Upper lobe of left lung (tissue), 6 donors: Measurements from ENCODE around the gene NSMCE4A. TPM values are rescaled to one million over a fixed set of nuclear protein-coding genes. Genes with fewer than 3 reads are reported as not detected.

ENCODE experiments used
- ATAC-seq, 2 donors: fragments of 200-7000 bp; cut with Tn5 transposase; one replicate each; pipeline ENCODE4 v1.9.1; 2022; ENCODE audit warnings: mild to moderate bottlenecking in 2 of 2, moderate library complexity in 2 of 2; ENCODE audit not compliant: low FRiP score in 2 of 2
- DNase-seq, 2 donors: peaks; one replicate each; pipeline ENCODE4 v3.0.0-alpha.2; 2019 to 2020
- H3K27ac ChIP-seq, 4 donors: fragments of 200-600 bp; sonication (generic); one replicate each; pipeline ENCODE4 v1.5.1; 2016 to 2019
- H3K27me3 ChIP-seq, 4 donors: fragments of 200-600 bp; sonication (generic); one replicate each; pipeline ENCODE4 v1.5.1; 2017 to 2019
- H3K36me3 ChIP-seq, 4 donors: fragments of 200-600 bp; sonication (generic); one replicate each; pipeline ENCODE4 v1.5.1; 2016 to 2019
- H3K4me1 ChIP-seq, 4 donors: fragments of 200-600 bp; sonication (generic); one replicate each; pipeline ENCODE4 v1.5.1; 2018 to 2019
- H3K4me3 ChIP-seq, 4 donors: fragments of 200-600 bp; sonication (generic); one replicate each; pipeline ENCODE4 v1.5.1; 2017 to 2019; ENCODE audit warnings: mild to moderate bottlenecking in 2 of 4, moderate library complexity in 1 of 4
- H3K9me3 ChIP-seq, 4 donors: fragments of 200-600 bp; sonication (generic); one replicate each; pipeline ENCODE4 v1.5.1; 2018 to 2019
- EP300 ChIP-seq, 4 donors: sonication (generic); formaldehyde crosslinking; IDR thresholded peaks; one replicate each; pipeline ENCODE4 v1.5.1; 2017; ENCODE audit warnings: antibody characterized with exemption in 4 of 4, control low read depth in 2 of 4
- POLR2A ChIP-seq, 4 donors: fragments of 450-650 bp; IDR thresholded peaks; one replicate each; pipeline ENCODE4 v1.5.1; 2016 to 2017; ENCODE audit warnings: antibody characterized with exemption in 4 of 4, mild to moderate bottlenecking in 2 of 4
- POLR2AphosphoS5 ChIP-seq, 2 donors: sonication (generic); formaldehyde crosslinking; IDR thresholded peaks; one replicate each; pipeline ENCODE4 v1.5.1; 2017; ENCODE audit warnings: antibody characterized with exemption in 2 of 2
- WGBS, 2 donors: methylation state at CpG; one replicate each; pipeline ENCODE4 v1.1.5; 2017 to 2018; 5-methylcytosine and 5-hydroxymethylcytosine counted together
- total RNA-seq, 6 donors: library from RNA; depleted of rRNA in 4 of 6; stranded (reverse); fragments of >200 nt in 4 of 6; gene quantifications; one replicate each; pipeline versions ENCODE4 v1.1.0 to v1.2.1, GENCODE V29; 2016 to 2021
- TF ChIP-seq, protein P1 (sequence below), 6 experiments: fragments of 450-650 bp in 4 of 6; fragments of 200-600 bp in 2 of 6; sonication (generic) in 2 of 6; IDR thresholded peaks; one replicate each; pipeline ENCODE4 v1.5.1; 2016 to 2019; ENCODE audit warnings: antibody characterized with exemption in 6 of 6
- donor health status: DM: no; HTN: no; CAD: no; lungs with moderate emphysema.
- donor health status: DM: no; HTN: yes; CAD: no; lungs with severe emphysema.

The NSMCE4A gene
- total RNA-seq, 6 donors from 2014 or later: 34.8 to 131 (median 50.7) TPM

DNA sequence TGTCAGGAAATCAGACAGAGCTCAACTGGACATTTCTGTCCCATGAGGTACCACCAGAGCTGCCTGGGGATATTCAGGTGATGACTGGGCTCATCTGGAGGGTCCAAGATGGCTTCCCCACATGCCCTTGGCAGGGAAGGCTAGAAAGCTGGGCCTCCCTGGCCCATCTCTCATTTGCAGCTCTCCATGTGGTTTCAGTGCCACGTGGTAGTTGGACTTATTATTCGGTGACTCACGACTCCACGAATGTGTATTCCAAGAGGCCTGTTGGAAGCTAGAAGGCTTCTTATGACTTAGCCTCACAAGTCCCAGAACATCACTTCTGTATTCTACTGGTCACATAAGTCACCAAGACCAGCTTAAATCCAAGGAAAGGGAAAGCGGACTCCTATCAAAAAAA, 22.8 kb downstream of the NSMCE4A start:
- Histone ChIP-seq H3K36me3 (peaks cover 0 to 26% (median 3%) of the 10 kb centered on the region in 4 donors), H3K9me3 (no peaks in the 10 kb centered on the region), H3K4me1 (no peaks in the 10 kb centered on the region), H3K27ac (no peak overlapping the region), H3K27me3 (no peaks in the 10 kb centered on the region), H3K4me3 (no peak overlapping the region)
- ATAC-seq (peak in 1 of 2 donors; percentile 10), DNase-seq (no peak)
- TF ChIP-seq EP300 (IDR thresholded peaks at IDR 0.05): no peak
- no peak for TF ChIP-seq POLR2A (IDR thresholded peaks at IDR 0.05)
- TF ChIP-seq POLR2AphosphoS5 (IDR thresholded peaks at IDR 0.05): no peak
- TF ChIP-seq, protein P1, sequence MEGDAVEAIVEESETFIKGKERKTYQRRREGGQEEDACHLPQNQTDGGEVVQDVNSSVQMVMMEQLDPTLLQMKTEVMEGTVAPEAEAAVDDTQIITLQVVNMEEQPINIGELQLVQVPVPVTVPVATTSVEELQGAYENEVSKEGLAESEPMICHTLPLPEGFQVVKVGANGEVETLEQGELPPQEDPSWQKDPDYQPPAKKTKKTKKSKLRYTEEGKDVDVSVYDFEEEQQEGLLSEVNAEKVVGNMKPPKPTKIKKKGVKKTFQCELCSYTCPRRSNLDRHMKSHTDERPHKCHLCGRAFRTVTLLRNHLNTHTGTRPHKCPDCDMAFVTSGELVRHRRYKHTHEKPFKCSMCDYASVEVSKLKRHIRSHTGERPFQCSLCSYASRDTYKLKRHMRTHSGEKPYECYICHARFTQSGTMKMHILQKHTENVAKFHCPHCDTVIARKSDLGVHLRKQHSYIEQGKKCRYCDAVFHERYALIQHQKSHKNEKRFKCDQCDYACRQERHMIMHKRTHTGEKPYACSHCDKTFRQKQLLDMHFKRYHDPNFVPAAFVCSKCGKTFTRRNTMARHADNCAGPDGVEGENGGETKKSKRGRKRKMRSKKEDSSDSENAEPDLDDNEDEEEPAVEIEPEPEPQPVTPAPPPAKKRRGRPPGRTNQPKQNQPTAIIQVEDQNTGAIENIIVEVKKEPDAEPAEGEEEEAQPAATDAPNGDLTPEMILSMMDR (IDR thresholded peaks at IDR 0.05): no peak
- 90 to 98% methylated on average over 5 of the region's 5 CpGs for WGBS, 2 donors

DNA sequence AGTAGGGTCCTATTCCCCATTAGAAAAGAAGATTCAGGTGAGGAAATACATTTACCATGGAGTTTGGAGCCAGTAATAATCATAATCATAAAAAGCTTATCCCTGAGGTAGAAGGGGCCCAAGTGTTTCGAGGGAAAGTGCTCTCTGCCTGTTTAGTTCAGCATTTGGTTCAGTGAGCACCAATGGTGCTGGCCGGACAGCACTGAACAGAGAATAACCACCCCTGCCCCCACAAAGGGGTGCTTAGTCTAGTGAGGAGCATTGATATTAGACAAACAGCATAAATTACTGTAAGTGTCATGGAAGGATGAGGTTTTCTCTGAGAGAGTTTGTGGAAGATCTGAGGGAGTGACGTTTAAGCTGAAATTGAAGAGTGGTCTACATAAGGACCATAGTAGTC, 25.6 kb downstream of the NSMCE4A start:
- H3K27me3 ChIP-seq: no peaks in the 10 kb centered on the region
- ATAC-seq: no peak
- no peaks in the 10 kb centered on the region for H3K4me1 ChIP-seq
- no peak for DNase-seq
- 85 to 90% methylated on average over 3 of the region's 3 CpGs for WGBS, 2 donors
- no peak overlapping the region for H3K27ac ChIP-seq
- no peak overlapping the region for H3K4me3 ChIP-seq
- TF ChIP-seq EP300 (IDR thresholded peaks at IDR 0.05): no peak
- TF ChIP-seq POLR2A (IDR thresholded peaks at IDR 0.05): no peak
- TF ChIP-seq, protein P1 (IDR thresholded peaks at IDR 0.05): no peak
- no peak for TF ChIP-seq POLR2AphosphoS5 (IDR thresholded peaks at IDR 0.05)
- no peaks in the 10 kb centered on the region for H3K9me3 ChIP-seq
- peaks cover 0 to 4% (median 0%) of the 10 kb centered on the region in 4 donors for H3K36me3 ChIP-seq

DNA sequence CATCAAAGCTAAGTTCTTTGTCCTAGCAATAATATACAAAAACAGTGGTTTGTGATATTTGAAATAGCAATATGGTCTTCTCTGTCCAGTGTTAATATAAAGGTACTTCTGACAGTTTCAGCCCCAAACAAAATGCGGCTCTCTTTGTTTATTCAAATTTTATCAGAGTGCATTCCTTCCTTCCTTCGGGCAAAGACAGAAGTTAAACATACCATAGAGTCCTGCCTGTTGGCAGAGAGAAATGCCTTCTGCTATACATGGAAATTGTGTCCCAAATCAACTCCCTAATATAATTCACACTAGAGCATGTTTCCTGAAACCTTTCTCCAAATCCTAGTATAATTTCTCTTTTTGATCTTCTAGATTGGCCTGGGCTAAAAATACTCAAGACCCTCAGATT, 26.0 kb downstream of the NSMCE4A start:
- no peaks in the 10 kb centered on the region for H3K4me1 ChIP-seq
- DNase-seq (no peak), ATAC-seq (no peak)
- H3K4me3 ChIP-seq: no peak overlapping the region
- WGBS, 2 donors: 33 to 44% methylated on average over 2 of the region's 2 CpGs
- no peak overlapping the region for H3K27ac ChIP-seq
- H3K27me3 ChIP-seq: no peaks in the 10 kb centered on the region
- H3K9me3 ChIP-seq: no peaks in the 10 kb centered on the region
- H3K36me3 ChIP-seq: no peaks in the 10 kb centered on the region
- TF ChIP-seq, protein P1 (IDR thresholded peaks at IDR 0.05): no peak
- TF ChIP-seq EP300 (IDR thresholded peaks at IDR 0.05): no peak
- TF ChIP-seq POLR2AphosphoS5 (IDR thresholded peaks at IDR 0.05): no peak

DNA sequence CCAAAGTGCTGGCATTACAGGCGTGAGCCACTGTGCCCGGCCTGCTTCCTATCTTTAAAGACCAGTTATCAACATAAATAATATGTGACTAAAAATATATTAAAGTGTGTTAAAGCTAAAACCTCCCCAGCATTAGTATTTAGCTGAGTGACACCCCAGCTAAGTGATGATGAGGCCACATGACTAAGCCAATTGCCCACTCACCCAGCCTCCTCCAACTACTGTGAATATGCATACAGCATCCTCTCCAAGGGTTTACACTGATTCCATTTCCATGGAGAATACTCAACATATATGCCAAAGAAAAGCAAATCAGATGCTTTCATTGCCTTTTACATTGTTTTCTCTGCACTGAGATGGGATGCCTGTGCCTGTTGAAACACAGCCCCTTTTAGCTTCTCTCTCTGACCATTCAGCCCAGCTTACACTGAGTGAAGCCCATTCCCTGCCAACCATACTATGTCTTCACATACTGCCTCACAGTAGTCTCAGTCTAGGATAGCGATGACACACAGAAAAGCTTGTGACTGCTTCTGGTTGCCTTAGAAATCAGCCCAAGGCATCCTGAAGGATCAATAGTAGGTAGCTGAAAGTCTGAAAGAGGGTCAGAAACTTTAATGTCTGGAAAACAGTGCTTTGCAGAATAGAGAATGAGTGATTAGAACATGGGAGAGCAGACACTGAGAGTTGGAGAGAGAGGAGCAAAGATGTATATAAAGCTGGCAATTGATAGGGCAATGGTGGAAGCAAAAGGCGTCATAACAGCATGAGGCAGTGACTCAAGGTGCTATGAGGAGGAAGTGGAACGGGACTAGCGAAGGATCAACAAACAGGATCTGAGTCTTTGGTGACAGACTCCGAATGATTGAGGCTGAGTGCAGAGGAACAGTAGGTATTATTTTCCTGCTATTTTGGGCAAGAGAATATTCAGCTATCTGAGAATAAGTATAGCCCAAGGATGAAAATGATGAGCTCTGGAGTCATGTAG, 27.4 kb downstream of the NSMCE4A start:
- TF ChIP-seq, protein P1 (IDR thresholded peaks at IDR 0.05): no peak
- TF ChIP-seq POLR2A (IDR thresholded peaks at IDR 0.05) (no peak), POLR2AphosphoS5 (IDR thresholded peaks at IDR 0.05) (no peak), EP300 (IDR thresholded peaks at IDR 0.05) (no peak)
- Histone ChIP-seq H3K9me3 (no peaks in the 10 kb centered on the region), H3K27ac (no peak overlapping the region), H3K4me1 (no peaks in the 10 kb centered on the region), H3K27me3 (no peaks in the 10 kb centered on the region), H3K4me3 (no peak overlapping the region), H3K36me3 (no peaks in the 10 kb centered on the region)
- DNase-seq (no peak), ATAC-seq (no peak)
- 87 to 88% methylated on average over 7 of the region's 7 CpGs for WGBS, 2 donors
